DND-41 (cell line): Measurements from ENCODE around the gene NAXD.

Source experiments
- EZH2 ChIP-seq: IDR thresholded peaks from 3 replicates; pipeline ENCODE4 v1.6.1; 2012; ENCODE audit warnings: borderline replicate concordance, low read depth, mild to moderate bottlenecking, moderate library complexity, low read length, inconsistent platforms; ENCODE audit not compliant: severe bottlenecking
- TF ChIP-seq, protein P1 (sequence below): IDR thresholded peaks from 2 replicates; pipeline ENCODE4 v1.5.1; 2012; ENCODE audit warnings: borderline replicate concordance, low read length, moderate library complexity, mild to moderate bottlenecking; ENCODE audit not compliant: poor library complexity, severe bottlenecking; ENCODE audit errors: extremely low read depth

DNA sequence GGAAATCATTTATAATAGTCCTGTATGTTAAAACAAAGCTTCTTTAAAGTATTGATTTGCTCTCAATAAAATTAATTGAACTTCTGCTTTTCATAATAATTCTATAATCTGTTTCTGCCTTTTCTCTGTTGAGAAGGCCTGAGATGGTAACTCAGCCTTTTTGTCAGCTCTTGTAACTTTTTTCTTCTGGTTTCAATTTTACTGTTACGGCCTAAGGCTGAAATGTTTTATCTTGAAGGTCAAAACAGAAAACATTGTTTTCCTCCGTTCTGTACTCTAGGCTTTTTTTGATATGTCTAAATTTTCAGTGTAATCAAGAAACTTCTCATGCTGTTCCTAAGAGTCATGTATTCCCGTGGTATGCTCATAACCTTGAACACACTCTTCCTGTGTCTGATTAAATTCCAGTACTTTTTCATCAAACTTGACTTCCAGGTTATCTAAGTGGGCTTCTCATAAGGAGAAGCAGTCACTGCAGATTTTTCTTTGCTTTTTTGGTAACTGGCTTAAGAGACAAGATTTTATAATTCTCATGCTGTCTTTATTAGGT, 7.6 kb upstream of the NAXD start:
- TF ChIP-seq, protein P1, sequence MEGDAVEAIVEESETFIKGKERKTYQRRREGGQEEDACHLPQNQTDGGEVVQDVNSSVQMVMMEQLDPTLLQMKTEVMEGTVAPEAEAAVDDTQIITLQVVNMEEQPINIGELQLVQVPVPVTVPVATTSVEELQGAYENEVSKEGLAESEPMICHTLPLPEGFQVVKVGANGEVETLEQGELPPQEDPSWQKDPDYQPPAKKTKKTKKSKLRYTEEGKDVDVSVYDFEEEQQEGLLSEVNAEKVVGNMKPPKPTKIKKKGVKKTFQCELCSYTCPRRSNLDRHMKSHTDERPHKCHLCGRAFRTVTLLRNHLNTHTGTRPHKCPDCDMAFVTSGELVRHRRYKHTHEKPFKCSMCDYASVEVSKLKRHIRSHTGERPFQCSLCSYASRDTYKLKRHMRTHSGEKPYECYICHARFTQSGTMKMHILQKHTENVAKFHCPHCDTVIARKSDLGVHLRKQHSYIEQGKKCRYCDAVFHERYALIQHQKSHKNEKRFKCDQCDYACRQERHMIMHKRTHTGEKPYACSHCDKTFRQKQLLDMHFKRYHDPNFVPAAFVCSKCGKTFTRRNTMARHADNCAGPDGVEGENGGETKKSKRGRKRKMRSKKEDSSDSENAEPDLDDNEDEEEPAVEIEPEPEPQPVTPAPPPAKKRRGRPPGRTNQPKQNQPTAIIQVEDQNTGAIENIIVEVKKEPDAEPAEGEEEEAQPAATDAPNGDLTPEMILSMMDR = no peak
- TF ChIP-seq EZH2 = no peak
